K562 (cell line): ENCODE data around the gene KCND2. TPM values are rescaled to one million over a fixed set of nuclear protein-coding genes. Genes with fewer than 3 reads are reported as not detected.

Experiments used
- ATAC-seq: fragments of 200-7000 bp; cut with Tn5 transposase; 3 replicates; pipeline ENCODE4 v1.9.1; 2020; ENCODE audit warnings: moderate library complexity
- BruUV-seq: library from RNA; stranded (reverse); fragments of 400-500 nt; replicated peaks from 2 replicates; lab custom pipeline; 2021; lab: Mats Ljungman, UMichigan
- CTCF ChIA-PET: fragments of 300-600 bp; formaldehyde crosslinking; extraction: SDS; loops from one replicate; lab custom pipeline; 2021; ENCODE audit warnings: low intra/inter-chr PET ratio; lab: Yijun Ruan, JAX
- POLR2A ChIA-PET: fragments of 300-600, 350-650 bp; sonication (Branson Sonifier 250); formaldehyde crosslinking; extraction: SDS; loops from one replicate; lab custom pipeline; 2021; ENCODE audit warnings: antibody characterized with exemption, inconsistent platforms; lab: Yijun Ruan, JAX
- DNase-seq, 4 experiments: peaks; one replicate each; pipeline versions ENCODE4 v3.0.0 to v3.0.0-alpha.2; 2011 to 2018; ENCODE audit warnings: low spot score in 3 of 4, mixed read lengths in 3 of 4; ENCODE audit errors: extremely low read depth in 1 of 4
- FAIRE-seq: peaks from 2 replicates; lab custom pipeline; 2011; peaks lifted over from hg19 to GRCh38; lab: Jason Lieb, UNC
- H2AFZ ChIP-seq: 2 replicates; pipeline ENCODE4 v1.6.0; 2011; ENCODE audit warnings: low read depth, low read length, control low read depth, inconsistent platforms
- H3K27ac ChIP-seq: fragments of 200-600 bp; 3 replicates; pipeline ENCODE4 v1.8.0; 2011; ENCODE audit warnings: low read depth, mild to moderate bottlenecking, control low read depth, inconsistent platforms, low read length, moderate library complexity, mixed read lengths; ENCODE audit errors: extremely low read depth
- H3K27me3 ChIP-seq, 2 experiments: fragments of 300-600 bp in 1 of 2; 2 replicates in 1 of 2; 3 replicates in 1 of 2; pipeline versions ENCODE4 v1.6.0 to v1.8.0; 2011; ENCODE audit warnings: inconsistent platforms in 2 of 2, low read length in 2 of 2, mild to moderate bottlenecking in 1 of 2, mixed read lengths in 1 of 2, moderate library complexity in 1 of 2; ENCODE audit not compliant: control insufficient read depth in 2 of 2, insufficient read depth in 2 of 2
- H3K36me3 ChIP-seq: fragments of 300-600 bp; 3 replicates; pipeline ENCODE4 v1.8.0; 2011; ENCODE audit warnings: mild to moderate bottlenecking, low read length, inconsistent platforms; ENCODE audit not compliant: control insufficient read depth, insufficient read depth
- H3K4me1 ChIP-seq, 2 experiments: fragments of 200-600 bp in 1 of 2; replicated peaks in 1 of 2; 2 replicates in 1 of 2; 3 replicates in 1 of 2; pipeline versions ENCODE4 v1.5.1 to v1.8.0; 2011; ENCODE audit warnings: inconsistent platforms in 2 of 2, low read length in 2 of 2, mild to moderate bottlenecking in 1 of 2, mixed read lengths in 1 of 2, moderate library complexity in 1 of 2; ENCODE audit not compliant: control insufficient read depth in 2 of 2, insufficient read depth in 2 of 2
- H3K4me2 ChIP-seq: 2 replicates; pipeline ENCODE4 v1.6.1; 2011; ENCODE audit warnings: low read length, control low read depth, inconsistent platforms, mixed read lengths; ENCODE audit not compliant: insufficient read depth
- H3K4me3 ChIP-seq: fragments of 200-600 bp; sonication (generic), shearing (Covaris generic); 2 replicates; pipeline ENCODE4 v1.5.1; 2016; ENCODE audit warnings: control low read depth, inconsistent platforms
- H3K79me2 ChIP-seq: fragments of 200-600 bp; 3 replicates; pipeline ENCODE4 v1.8.0; 2011; ENCODE audit warnings: low read length, inconsistent platforms; ENCODE audit not compliant: control insufficient read depth, insufficient read depth
- H3K9ac ChIP-seq, 2 experiments: 2 replicates each; pipeline versions ENCODE4 v1.6.0 to v1.6.1; 2011; ENCODE audit warnings: low read depth in 2 of 2, low read length in 2 of 2, control low read depth in 1 of 2, inconsistent platforms in 1 of 2, mild to moderate bottlenecking in 1 of 2, mixed read lengths in 1 of 2; ENCODE audit not compliant: insufficient read depth in 1 of 2
- H3K9me1 ChIP-seq: one replicate; pipeline ENCODE4 v1.6.0; 2011; ENCODE audit warnings: inconsistent platforms, mild to moderate bottlenecking, low read length, moderate library complexity; ENCODE audit not compliant: control insufficient read depth, insufficient read depth
- H3K9me3 ChIP-seq: replicated peaks from 2 replicates; pipeline ENCODE4 v1.5.1; 2011; ENCODE audit warnings: low read depth, low read length, inconsistent platforms; ENCODE audit not compliant: control insufficient read depth, insufficient read depth
- H4K20me1 ChIP-seq: replicated peaks from 2 replicates; pipeline ENCODE4 v1.6.1; 2011; ENCODE audit warnings: low read length, inconsistent platforms, mixed read lengths; ENCODE audit not compliant: control insufficient read depth, insufficient read depth
- CBX1 ChIP-seq: sonication (generic); IDR thresholded peaks from 2 replicates; pipeline ENCODE4 v1.6.1; 2016; ENCODE audit warnings: antibody characterized with exemption, low read depth, mild to moderate bottlenecking
- CEBPG ChIP-seq, 3 experiments: fragments of 200-800 bp in 1 of 3; sonication (Bioruptor generic) in 1 of 3; sonication (generic) in 1 of 3; formaldehyde crosslinking in 1 of 3; IDR thresholded peaks in 2 of 3; conservative IDR thresholded peaks in 1 of 3; 2 replicates each; pipeline versions ENCODE4 v1.6.1 to v1.8.0; 2016 to 2022; ENCODE audit warnings: missing compliant biosample characterization in 2 of 3, missing genetic modification characterization in 2 of 3, mild to moderate bottlenecking in 1 of 3, missing genetic modification reagents in 1 of 3
- HCFC1 ChIP-seq: IDR thresholded peaks from 2 replicates; pipeline ENCODE4 v1.6.1; 2012; ENCODE audit warnings: low read depth, low read length, improper control_type of control experiment
- JUNB ChIP-seq: fragments of 450-650 bp; formaldehyde crosslinking; conservative IDR thresholded peaks from 2 replicates; pipeline ENCODE4 v1.4.0; 2020; ENCODE audit warnings: mild to moderate bottlenecking
- POLR3G ChIP-seq: IDR thresholded peaks from 2 replicates; pipeline ENCODE4 v1.6.1; 2011; ENCODE audit not compliant: insufficient read length, insufficient replicate concordance; ENCODE audit errors: extremely low read depth
- SRSF1 ChIP-seq: fragments of 200-400 bp; formaldehyde crosslinking; IDR thresholded peaks from 2 replicates; pipeline ENCODE4 v1.6.1; 2017; ENCODE audit warnings: mild to moderate bottlenecking, low read depth, low read length, moderate library complexity
- TSC22D4 ChIP-seq: fragments of 450-650 bp; IDR thresholded peaks from 2 replicates; pipeline ENCODE4 v1.6.1; 2016; ENCODE audit warnings: missing genetic modification characterization, missing biosample characterization, control low read depth
- WGBS: fragments of 100-300 bp; shearing (Covaris generic); methylation state at CpG from one replicate; pipeline ENCODE4 v1.1.6; 2016; ENCODE audit warnings: low coverage, mixed read lengths; ENCODE audit not compliant: insufficient coverage; ENCODE audit errors: missing lambda C conversion rate; 5-methylcytosine and 5-hydroxymethylcytosine counted together
- in situ Hi-C: fragments of 300-500 bp; cut with MboI; formaldehyde crosslinking; loops from 4 replicates; pipeline ENCODE4 v1.15.0; 2018; ENCODE audit warnings: inconsistent platforms, mixed read lengths
- intact Hi-C: fragments of 100-400 bp; cut with micrococcal nuclease; formaldehyde crosslinking; loops from 2 replicates; pipeline ENCODE4 v1.14.2; 2022
- polyA plus RNA-seq, 8 experiments: library from polyadenylated mRNA; depleted of rRNA in 4 of 8; stranded (reverse) in 5 of 8; unstranded in 3 of 8; fragments of >200 nt; fragmentation: Nextera tagmentation in 2 of 8; fragmentation: Illumina TruSeq in 1 of 8; extraction: Ambion mirVana in 2 of 8; extraction: Trizol in 1 of 8; gene quantifications; 2 replicates each; pipeline versions ENCODE4 v1.2.1 to v1.2.3, GENCODE V29; 2011 to 2014; ENCODE audit warnings: inconsistent platforms in 1 of 8, missing spikeins in 1 of 8
- total RNA-seq, 7 experiments: library from RNA; depleted of rRNA in 6 of 7; stranded (reverse); fragments of >200 nt in 6 of 7; fragmentation: Illumina TruSeq in 2 of 7; extraction: Trizol in 2 of 7; gene quantifications; 2 replicates each; pipeline versions ENCODE4 v1.2.1 to v1.2.3, GENCODE V29; 2011 to 2021; ENCODE audit warnings: low replicate concordance in 1 of 7
- TF ChIP-seq, protein P1 (sequence below): IDR thresholded peaks from 3 replicates; pipeline ENCODE4 v1.6.1; 2011; ENCODE audit warnings: borderline replicate concordance, mild to moderate bottlenecking; ENCODE audit not compliant: insufficient read length, insufficient read depth
- TF ChIP-seq, protein P2 (sequence below), 2 experiments: fragments of 150-350 bp in 1 of 2; IDR thresholded peaks; 2 replicates each; pipeline ENCODE4 v1.6.1; 2012 to 2016; ENCODE audit warnings: low read depth in 2 of 2, low read length in 2 of 2, mild to moderate bottlenecking in 1 of 2, moderate library complexity in 1 of 2
- TF ChIP-seq, protein P3 (sequence below), 3 experiments: fragments of 200-800 bp in 1 of 3; fragments of 250-450 bp in 1 of 3; fragments of 450-650 bp in 1 of 3; sonication (Bioruptor Pico) in 1 of 3; sonication (Bioruptor generic) in 1 of 3; formaldehyde crosslinking in 1 of 3; IDR thresholded peaks; 2 replicates each; pipeline versions ENCODE4 v1.6.1 to v1.8.0; 2016 to 2022; ENCODE audit warnings: mild to moderate bottlenecking in 2 of 3, missing genetic modification characterization in 2 of 3, missing compliant biosample characterization in 1 of 3, moderate library complexity in 1 of 3

The KCND2 gene
- total and polyA plus RNA-seq, 9 of the 15 experiments (the other 6 are each of a cell fraction or from before 2014, with no cell fraction given) = 0.03 to 0.12 TPM; not detected in 7

DNA sequence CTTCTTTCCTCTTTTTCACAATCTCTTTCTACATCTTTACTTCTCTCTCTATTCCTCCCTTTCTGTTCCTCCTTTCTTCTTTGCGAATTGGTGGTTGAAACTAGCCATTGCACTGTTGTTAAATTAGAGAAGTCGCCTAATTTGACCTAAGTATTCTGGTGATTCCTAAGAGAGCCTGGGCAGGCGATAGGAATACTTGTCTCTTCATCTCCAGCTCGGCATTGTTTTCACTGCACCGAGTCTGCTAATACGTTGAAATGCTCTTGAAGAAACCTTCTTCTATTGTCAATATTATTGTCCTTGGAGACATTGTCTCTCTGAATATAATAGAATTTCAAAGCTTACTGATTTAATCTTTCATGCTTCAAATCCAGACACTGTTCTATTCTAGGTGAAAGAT is 31.7 kb downstream of the KCND2 start:
- no peaks in the 10 kb centered on the region for H4K20me1 ChIP-seq
- H3K9ac ChIP-seq = no peak overlapping the region
- no peaks in the 10 kb centered on the region for H3K4me1 ChIP-seq
- H3K27ac ChIP-seq = no peak overlapping the region
- H3K4me2 ChIP-seq = no peak overlapping the region
- TF ChIP-seq, protein P1, sequence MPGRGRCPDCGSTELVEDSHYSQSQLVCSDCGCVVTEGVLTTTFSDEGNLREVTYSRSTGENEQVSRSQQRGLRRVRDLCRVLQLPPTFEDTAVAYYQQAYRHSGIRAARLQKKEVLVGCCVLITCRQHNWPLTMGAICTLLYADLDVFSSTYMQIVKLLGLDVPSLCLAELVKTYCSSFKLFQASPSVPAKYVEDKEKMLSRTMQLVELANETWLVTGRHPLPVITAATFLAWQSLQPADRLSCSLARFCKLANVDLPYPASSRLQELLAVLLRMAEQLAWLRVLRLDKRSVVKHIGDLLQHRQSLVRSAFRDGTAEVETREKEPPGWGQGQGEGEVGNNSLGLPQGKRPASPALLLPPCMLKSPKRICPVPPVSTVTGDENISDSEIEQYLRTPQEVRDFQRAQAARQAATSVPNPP = no peak
- TF ChIP-seq HCFC1 (no peak), CBX1 (no peak), CEBPG (CRISPR knock-in tag; IDR thresholded peaks at IDR 0.05) (no peak), CEBPG (tag; conservative IDR thresholded peaks at IDR 0.05 in 1 of 2, IDR thresholded peaks at IDR 0.05 in 1 of 2) (no peak), SRSF1 (no peak), POLR3G (no peak), JUNB (CRISPR knock-in tag) (no peak), TSC22D4 (tag) (no peak)
- TF ChIP-seq, protein P2, sequence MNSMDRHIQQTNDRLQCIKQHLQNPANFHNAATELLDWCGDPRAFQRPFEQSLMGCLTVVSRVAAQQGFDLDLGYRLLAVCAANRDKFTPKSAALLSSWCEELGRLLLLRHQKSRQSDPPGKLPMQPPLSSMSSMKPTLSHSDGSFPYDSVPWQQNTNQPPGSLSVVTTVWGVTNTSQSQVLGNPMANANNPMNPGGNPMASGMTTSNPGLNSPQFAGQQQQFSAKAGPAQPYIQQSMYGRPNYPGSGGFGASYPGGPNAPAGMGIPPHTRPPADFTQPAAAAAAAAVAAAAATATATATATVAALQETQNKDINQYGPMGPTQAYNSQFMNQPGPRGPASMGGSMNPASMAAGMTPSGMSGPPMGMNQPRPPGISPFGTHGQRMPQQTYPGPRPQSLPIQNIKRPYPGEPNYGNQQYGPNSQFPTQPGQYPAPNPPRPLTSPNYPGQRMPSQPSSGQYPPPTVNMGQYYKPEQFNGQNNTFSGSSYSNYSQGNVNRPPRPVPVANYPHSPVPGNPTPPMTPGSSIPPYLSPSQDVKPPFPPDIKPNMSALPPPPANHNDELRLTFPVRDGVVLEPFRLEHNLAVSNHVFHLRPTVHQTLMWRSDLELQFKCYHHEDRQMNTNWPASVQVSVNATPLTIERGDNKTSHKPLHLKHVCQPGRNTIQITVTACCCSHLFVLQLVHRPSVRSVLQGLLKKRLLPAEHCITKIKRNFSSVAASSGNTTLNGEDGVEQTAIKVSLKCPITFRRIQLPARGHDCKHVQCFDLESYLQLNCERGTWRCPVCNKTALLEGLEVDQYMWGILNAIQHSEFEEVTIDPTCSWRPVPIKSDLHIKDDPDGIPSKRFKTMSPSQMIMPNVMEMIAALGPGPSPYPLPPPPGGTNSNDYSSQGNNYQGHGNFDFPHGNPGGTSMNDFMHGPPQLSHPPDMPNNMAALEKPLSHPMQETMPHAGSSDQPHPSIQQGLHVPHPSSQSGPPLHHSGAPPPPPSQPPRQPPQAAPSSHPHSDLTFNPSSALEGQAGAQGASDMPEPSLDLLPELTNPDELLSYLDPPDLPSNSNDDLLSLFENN (IDR thresholded peaks at IDR 0.05; ENCODE audit: low read depth in 2 of 2, low read length in 2 of 2) = no peak
- TF ChIP-seq, protein P3, sequence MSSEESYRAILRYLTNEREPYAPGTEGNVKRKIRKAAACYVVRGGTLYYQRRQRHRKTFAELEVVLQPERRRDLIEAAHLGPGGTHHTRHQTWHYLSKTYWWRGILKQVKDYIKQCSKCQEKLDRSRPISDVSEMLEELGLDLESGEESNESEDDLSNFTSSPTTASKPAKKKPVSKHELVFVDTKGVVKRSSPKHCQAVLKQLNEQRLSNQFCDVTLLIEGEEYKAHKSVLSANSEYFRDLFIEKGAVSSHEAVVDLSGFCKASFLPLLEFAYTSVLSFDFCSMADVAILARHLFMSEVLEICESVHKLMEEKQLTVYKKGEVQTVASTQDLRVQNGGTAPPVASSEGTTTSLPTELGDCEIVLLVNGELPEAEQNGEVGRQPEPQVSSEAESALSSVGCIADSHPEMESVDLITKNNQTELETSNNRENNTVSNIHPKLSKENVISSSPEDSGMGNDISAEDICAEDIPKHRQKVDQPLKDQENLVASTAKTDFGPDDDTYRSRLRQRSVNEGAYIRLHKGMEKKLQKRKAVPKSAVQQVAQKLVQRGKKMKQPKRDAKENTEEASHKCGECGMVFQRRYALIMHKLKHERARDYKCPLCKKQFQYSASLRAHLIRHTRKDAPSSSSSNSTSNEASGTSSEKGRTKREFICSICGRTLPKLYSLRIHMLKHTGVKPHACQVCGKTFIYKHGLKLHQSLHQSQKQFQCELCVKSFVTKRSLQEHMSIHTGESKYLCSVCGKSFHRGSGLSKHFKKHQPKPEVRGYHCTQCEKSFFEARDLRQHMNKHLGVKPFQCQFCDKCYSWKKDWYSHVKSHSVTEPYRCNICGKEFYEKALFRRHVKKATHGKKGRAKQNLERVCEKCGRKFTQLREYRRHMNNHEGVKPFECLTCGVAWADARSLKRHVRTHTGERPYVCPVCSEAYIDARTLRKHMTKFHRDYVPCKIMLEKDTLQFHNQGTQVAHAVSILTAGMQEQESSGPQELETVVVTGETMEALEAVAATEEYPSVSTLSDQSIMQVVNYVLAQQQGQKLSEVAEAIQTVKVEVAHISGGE (CRISPR knock-in tag; IDR thresholded peaks at IDR 0.05) = no peak
- H3K9me1 ChIP-seq = no peaks in the 10 kb centered on the region
- H3K4me3 ChIP-seq = no peak overlapping the region
- no peak for ATAC-seq
- no peaks in the 10 kb centered on the region for H3K9me3 ChIP-seq
- POLR2A ChIA-PET = no interaction called here
- DNase-seq = no peak
- WGBS = 0% methylated on average over 6 of the region's 6 CpGs
- no peaks in the 10 kb centered on the region for H3K27me3 ChIP-seq
- no peak overlapping the region for H2AFZ ChIP-seq
- in situ Hi-C loops = no loop called here
- FAIRE-seq = no peak
- BruUV-seq = no TSS peak
- CTCF ChIA-PET = no interaction called here
- H3K79me2 ChIP-seq = no peaks in the 10 kb centered on the region
- intact Hi-C loops = no loop called here
- no peaks in the 10 kb centered on the region for H3K36me3 ChIP-seq
